Stimulated activated CD4-positive, alpha-beta T cell treated with anti-CD3 and anti-CD28 coated beads, Interleukin-15, amount 100 ng/mL, for 1 hour (primary cell): ENCODE data around the gene PLD2.
"Not testable (repeated sequence)": the region's sequence is repeated elsewhere in the genome, so short reads cannot be mapped to it uniquely, and the experiment has no call there.

ENCODE experiments used
- DNase-seq, 2 donors: peaks; one replicate each; pipeline ENCODE4 v3.0.0-alpha.2; 2020; ENCODE audit warnings: low read depth in 1 of 2, low spot score in 1 of 2

The PLD2 gene

DNA sequence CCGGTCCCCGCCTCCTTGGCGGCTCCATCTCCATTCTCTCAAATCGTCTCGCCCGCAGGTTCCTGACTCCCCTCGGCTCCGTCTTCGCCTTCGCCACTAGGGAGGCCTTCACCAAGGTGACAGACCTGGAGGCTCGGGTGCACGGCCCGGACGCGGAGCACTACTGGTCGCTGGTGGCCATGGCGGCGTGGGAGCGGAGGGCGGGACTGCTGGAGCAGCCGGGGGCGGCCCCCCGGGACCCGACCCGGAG is 17.3 kb upstream of the PLD2 start:
- DNase-seq: no peak

DNA sequence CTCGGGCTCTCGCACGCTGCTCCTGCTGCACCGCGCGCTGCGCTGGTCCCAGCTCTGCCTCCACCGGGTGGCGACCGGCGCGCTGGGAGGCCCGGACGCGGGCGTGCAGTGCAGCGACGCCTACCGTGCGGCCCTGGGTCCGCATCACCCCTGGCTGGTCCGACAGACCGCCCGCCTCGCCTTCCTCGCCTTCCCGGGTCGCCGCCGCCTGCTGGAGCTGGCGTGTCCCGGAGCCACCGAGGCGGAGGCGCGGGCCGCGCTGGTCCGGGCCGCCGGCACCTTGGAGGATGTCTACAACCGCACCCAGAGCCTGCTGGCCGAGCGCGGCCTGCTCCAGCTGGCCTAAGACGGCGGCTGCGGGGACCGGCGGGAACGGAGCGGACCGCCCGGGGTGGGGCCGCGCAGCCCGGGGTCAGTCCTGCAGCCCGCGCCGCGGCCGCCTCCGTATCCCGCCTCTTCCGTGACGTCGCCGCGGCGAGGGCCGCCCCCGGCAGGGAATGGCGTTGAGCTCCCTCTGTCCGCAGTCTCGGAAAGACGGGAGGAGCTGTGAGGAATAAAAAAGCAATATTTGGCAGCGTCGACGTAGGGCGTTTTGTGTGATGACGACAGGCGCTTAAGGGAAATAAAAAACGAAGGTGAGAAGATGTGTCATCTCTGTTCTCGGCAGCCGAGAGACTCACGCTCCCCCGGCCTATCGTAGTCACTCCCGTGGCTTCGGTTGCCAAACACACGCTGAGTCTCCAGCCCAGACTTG is 16.8 kb upstream of the PLD2 start:
- peak; percentile 61 to 67 for DNase-seq

DNA sequence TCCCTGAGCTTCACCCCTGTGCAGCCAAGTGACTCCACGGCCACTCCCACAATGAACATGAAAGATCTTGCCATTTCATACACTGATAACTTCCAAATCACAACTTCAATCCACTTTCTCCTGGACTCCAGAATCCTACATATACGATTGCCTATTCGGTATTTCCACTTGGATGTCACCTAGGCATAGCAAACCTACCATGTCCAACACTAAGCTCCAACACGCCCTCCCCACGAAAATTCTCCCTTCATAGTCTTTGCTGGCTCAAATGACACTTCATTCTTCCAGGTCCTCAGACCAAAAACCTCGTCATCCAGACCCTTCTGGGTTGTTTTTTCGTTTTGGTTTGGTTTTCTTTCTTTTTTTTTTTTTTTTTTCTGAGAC is 16.3 kb upstream of the PLD2 start:
- DNase-seq: no peak

DNA sequence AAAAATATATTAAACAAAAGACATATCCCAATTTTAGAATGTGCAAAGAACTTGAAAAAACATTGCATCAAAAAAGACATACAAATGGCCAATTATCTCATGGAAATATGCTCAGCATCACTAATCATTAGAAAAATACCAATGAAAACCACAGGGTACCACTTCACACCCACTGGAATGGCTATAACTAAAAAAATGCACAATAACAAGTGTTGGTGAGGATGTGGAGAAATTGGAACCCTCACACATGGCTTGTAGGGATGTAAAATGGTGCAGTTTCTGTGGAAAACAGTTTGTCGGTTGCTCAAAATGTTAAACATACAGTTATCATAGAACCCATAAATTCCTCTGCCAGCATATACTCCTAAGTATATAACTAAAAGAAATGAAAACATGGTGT is 11.8 kb upstream of the PLD2 start:
- DNase-seq: no peak

DNA sequence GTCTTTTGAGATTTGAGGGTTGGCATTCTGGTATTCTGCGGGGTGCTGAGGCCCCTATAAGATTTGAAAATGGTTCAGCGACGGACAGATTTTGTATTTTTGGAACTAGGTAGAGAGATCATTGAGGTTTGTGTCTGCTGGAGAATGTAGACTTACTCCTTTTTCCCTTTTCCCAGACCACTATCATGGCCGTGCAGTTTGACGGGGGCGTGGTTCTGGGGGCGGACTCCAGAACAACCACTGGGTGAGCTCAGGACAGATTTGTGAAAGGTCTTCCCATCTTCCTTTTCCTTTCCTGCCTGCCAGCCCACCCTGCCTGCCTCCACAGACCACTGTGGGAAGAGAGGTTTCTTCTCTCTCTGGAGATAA is 10.4 kb upstream of the PLD2 start:
- peak in 1 of 2 donors; percentile 16 for DNase-seq

DNA sequence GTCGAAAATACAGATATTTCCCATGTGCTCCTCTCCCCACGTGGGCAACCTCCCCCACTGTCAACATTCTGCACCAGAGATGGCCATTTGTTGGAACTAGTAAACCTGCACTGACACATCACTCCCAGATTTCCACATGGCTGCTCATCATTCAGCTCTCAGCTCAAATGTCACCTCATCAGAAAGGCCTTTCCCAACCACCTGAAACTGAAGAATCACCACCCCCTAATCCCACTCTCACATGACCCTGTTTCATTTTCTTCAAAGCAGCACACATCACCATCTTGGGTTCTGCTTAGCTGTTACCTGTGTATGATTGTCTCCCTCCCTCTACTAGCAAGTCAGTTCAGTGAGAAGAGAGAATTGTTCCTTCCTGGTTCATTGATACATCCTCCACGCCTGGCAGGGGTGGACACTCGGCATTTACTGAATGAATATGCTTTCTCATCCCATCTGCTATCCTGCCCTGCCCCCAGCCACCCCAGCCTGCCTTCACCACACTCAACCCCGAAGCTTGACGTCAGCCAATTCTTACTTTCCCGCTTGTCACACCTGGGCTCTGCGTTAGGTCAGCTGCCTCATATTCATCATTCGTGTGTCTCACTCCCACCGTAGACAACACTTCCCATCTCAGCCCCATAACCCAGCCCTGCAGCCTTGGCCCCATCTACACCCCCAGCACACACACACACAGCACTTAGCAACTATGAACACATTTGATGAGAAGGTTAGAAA is 6.3 kb upstream of the PLD2 start:
- DNase-seq: no peak

DNA sequence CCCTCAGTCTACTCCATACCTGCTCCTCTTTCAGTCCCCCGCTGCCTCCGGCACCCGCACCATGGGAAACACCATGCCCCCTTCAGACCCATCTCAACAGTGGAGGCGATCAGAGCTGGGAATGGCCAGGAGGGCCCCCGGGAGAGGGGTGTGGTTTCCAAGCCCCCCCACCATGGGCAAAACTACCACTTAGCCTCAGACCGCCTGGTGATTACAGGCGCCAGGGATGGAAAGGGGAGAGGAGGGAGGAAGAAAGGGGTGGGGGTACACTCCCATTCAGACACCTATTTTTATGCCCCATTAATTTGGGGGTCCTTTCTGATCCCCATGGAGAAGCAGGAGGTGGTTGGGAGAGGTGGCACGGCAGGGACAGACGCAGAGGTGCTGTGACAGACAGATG is 4.7 kb upstream of the PLD2 start, which contains the start of gene C17orf114:
Gene C17orf114 (minus strand): TSS at position 101 of the 400 bp plus-strand sequence.
- no peak for DNase-seq

DNA sequence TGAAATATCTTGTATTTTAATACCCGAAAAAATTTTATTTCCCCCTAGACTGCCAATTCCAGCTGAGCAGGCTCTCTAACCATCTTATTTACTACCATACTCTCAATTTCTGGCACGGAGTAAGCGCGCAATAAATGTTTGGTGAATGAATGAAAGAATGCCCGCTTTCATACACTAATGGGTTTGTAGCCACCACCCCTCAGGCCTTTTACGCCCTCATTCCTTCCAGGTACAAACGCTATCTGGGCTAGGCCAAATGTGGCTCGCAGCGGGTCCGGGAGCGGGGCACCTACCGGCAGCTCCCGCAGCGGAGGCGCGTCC is 536 bp upstream of the PLD2 start:
- DNase-seq: no peak

DNA sequence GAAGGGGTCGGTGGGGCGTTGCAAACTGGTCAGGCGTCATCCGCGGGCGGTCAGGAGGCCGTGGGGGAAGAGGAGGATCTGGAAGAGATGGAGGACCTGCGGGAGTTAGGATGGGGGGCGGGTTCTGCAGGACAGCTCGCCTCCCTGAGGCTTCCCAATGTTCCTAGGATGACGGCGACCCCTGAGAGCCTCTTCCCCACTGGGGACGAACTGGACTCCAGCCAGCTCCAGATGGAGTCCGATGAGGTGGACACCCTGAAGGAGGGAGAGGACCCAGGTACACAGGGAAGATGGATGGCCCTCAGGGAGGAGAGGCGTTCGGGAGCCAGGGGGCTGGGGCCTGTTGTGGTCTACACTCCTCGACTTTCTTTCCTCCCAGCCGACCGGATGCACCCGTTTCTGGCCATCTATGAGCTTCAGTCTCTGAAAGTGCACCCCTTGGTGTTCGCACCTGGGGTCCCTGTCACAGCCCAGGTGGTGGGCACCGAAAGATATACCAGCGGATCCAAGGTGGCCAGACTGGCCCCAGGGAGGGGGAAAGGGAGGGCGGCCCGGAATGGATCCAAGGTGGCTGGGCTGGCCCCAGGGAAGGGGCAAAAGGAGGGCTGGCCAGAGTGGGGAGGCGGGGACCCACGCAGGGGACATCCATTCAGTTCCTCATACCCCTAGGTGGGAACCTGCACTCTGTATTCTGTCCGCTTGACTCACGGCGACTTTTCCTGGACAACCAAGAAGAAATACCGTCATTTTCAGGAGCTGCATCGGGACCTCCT is 839 bp downstream of the PLD2 start:
- DNase-seq: no peak

DNA sequence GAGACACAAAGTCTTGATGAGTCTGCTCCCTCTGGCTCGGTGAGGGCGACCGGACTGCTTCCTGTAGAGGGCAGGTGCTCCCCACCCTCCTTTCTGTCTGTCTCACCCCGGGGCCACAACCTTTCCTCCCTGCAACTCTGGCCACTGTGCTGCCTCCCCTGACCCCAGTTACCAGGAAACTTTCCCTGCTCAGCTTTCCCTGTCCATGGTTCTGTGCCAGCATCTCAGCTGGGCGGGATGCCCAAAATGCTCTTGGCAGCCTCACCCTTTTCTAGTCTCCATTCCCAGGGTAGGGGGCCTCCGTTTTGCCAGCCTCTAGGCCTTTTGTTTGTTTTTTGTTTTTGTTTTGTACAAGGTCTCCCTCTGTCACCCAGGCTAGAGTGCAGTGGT is 1.4 kb downstream of the PLD2 start:
- DNase-seq: no peak

DNA sequence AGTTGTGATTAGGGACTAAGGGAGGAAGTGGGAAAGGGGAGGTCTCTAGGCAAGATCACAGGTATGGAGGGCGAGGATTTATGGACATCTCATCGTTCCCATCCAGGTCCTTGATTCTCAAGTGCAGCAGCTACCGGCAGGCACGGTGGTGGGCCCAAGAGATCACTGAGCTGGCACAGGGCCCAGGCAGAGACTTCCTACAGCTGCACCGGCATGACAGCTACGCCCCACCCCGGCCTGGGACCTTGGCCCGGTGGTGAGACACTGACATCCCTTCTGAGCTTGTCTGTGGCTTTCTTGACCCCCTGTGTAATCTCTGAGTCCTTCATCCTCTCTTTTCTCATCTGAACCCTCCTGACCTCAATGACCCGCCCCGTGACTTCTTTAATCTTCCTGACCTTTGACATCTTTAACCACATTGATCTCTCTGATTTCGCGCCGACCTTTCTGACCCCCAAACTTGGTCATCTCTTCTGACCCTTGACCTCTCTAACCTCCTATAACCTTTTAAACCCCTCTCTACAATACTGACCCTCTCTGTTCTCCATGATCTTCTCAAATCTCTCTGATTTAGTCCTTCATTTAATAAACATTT is 3.8 kb downstream of the PLD2 start:
- no peak for DNase-seq

DNA sequence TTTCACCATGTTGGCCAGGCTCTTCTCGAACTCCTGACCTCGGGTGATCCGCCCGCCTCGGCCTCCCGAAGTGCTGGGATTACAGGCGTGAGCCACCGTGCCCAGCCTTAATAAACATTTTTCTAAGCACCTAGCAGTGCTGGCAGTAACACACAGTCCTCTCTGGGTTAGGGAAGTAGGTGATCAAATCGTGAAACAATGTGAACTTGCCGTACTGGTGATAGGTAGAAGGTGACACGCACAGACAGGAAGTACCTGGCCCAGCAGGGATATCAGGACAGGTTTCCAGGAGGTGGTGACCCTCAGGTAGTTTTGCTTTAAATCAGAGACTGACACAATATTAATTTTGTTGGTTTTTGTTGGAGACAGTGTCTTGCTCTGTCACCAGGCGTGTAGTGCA is 4.5 kb downstream of the PLD2 start:
- no peak for DNase-seq

DNA sequence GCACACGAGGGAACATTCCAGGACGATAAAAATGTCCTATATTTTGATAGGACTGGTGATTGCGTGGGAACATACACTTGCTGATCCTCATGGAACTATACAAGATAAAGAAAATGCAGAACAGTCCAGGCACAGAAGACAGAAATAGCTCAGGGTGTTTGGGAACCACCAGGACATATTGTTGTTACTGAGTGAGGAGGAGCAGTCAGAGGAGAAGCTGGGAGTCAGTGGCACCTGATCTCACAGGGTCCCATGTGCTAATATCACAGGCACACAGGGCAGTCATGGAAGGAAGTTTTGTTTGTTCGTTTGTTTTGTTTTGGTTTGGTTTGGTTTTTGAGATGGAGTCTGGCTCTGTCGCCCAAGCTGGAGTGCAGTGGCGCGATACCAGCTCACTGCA is 5.7 kb downstream of the PLD2 start:
- DNase-seq: no peak

DNA sequence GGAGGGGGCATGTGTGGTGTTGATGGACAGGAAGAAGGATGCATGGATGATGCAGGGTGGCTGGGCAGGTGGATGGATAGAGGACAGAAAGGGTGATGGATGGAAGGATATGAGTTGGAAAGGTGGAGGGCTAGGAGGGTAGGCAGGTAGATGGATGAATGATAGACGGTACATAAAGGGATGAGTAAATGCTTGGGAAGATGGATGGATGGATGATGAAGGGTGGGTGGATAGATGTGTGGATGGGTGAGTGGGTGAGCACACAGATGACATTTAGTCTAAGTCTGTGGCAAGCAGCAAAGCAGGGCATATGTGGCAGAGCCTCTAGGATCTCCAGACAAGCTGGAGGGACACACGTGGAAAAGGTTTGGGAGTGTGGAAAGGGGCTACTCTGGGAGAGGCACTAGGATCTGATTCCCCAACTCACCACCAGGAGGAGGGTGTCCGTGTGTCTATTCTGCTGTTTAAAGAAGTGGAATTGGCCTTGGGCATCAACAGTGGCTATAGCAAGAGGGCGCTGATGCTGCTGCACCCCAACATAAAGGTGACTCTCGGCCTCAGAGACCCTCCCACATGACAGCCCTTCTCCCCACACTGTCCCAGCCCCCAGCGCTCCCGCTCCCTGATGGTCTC is 8.2 kb downstream of the PLD2 start:
- DNase-seq: no peak

DNA sequence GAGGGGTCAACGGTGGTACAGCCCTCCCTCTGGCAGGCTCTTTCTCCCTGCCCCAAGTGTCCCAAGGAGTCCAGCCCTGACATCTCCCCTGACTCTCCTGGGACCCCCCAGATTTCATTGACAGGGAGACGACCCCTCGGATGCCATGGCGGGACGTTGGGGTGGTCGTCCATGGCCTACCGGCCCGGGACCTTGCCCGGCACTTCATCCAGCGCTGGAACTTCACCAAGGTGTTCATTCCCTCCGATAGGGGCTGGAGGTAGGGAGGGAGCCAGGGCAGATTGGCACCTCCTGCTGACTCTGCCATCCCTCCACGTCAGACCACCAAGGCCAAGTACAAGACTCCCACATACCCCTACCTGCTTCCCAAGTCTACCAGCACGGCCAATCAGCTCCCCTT is 9.9 kb downstream of the PLD2 start:
- no peak for DNase-seq

DNA sequence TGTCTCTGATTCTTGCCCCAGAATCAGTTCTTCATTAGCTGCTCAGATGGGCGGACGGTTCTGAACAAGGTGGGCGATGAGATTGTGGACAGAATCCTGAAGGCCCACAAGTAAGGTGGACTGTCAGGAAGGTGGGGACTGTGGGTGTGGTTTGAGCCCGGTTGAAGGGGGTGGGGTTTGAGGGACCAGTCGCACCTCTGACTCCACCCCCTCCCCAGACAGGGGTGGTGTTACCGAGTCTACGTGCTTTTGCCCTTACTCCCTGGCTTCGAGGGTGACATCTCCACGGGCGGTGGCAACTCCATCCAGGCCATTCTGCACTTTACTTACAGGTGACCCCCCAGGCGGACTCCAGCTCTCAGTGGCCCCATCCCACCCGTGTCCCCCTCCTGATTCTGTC is 11.3 kb downstream of the PLD2 start:
- no peak for DNase-seq

DNA sequence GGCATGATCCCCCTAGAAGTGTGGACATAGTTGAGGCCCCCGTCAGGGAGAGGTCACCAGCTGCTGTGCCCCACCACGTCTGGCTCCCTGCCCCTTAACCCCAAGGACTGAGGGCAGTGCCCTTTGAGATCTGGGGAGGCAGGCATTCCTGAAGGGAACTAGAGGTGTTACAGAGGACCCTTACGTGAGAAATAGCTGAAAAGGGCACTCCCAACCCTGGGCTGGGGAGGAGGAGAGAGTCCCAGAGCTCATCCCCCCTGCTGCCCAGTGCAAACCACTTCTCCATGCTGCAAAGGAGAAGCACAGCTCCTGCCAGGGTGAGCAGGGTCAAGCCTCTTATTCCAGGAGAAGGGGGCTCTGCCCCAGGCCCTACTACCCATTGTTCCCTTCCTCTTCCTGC is 15.9 kb downstream of the PLD2 start:
- no peak for DNase-seq

DNA sequence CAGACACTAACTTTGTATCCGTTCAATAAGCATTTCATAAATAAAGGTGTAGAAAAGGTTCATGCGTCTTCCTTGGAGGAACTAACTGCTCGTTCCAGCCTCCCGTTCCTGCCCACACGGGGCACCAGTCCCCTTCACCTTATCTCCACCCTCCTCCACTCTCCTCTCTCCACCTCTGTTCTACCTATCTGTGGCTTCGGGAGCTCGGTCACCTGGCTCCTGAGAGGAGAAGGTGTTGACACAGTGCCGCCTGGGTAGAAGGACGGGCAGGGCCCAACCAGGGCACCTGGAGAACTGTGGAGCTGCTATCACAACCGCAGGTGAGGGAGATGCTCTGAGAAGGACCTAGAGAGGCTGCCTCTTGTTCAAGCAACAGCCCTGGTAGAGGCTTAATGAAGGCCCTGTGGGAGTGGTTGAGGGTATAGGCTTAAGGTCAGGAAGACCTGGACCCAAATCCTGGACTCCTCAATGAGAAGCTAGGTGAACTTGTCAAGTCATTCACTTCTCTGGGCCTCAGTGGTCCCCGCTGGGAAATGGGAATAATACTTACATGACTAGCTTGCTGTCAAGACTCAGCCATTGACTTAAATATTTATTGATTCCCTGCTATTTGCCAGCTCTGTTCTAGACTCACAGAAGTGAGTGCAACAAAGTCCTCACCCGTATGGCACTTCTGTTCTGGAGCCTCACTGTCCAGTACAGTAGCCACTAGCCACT is 16.6 kb downstream of the PLD2 start:
- DNase-seq: no peak

DNA sequence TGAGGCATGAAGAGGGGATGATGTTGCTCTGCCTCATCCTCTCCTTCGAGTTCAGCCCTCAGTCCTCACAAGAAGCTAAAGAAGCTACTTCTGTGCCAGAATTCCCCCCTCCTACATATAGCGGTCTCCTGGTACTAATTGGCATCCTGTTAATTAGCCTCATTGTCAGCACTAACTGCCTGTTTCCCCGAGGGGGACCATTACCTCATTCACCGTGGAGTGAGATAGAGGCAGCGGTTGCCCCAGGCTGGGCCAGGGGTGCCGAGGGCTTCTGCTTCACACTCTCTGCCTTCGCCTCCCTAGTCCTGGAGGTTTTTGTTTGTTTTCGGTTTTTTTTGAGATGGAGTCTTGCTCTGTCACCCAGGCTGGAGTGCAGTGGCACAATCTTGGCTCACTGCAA is 20.4 kb downstream of the PLD2 start:
- DNase-seq: no peak

DNA sequence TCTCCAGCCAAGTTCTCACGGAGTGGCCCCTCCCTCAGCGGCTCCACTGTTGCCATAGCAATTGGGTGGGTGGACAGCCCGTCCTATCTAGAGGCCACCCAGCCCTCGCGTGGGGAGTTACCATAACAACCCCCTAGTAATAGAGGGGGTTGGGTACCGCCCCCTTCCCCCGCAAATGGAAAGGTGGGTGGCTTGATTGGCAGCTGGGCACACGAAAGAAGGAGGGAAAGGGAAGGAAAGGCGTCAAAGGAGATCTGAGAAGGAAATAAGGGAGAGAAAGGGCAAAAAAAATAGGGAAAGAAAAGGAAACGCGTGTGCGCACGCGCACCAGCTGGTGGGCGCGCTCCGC is 25.9 kb downstream of the PLD2 start:
- not testable (repeated sequence) for DNase-seq
